ENCODE data around the gene ANKRD35. TPM values are rescaled to one million over a fixed set of nuclear protein-coding genes. Genes with fewer than 3 reads are reported as not detected.
"Not testable (repeated sequence)": the region's sequence is repeated elsewhere in the genome, so short reads cannot be mapped to it uniquely, and the experiment has no call there.

ANKRD35 gene
- total and polyA plus RNA-seq, 8 donors = 1.4 to 4.8 (median 4.0) TPM

- peak; percentile 6 for ATAC-seq
- DNase-seq = no peak
- intact Hi-C loops (cut with DNase I) = no loop called here
- TF ChIP-seq CTCF (IDR thresholded peaks at IDR 0.05) = no peak
- peak overlapping the region; percentile 58 to 71 for H3K4me3 ChIP-seq
- H3K27me3 ChIP-seq = no peaks in the 10 kb centered on the region
- H3K9me3 ChIP-seq = no peaks in the 10 kb centered on the region
- H3K27ac ChIP-seq = peak overlapping the region; percentile 95
- peaks cover 0 to 23% of the 10 kb centered on the region in 2 donors for H3K36me3 ChIP-seq
- peaks cover 7 to 32% of the 10 kb centered on the region in 2 donors for H3K4me1 ChIP-seq
Observed at GRCh38 chr1:145926686-145927062, 41.0 kb upstream of the ANKRD35 start.

DNA sequence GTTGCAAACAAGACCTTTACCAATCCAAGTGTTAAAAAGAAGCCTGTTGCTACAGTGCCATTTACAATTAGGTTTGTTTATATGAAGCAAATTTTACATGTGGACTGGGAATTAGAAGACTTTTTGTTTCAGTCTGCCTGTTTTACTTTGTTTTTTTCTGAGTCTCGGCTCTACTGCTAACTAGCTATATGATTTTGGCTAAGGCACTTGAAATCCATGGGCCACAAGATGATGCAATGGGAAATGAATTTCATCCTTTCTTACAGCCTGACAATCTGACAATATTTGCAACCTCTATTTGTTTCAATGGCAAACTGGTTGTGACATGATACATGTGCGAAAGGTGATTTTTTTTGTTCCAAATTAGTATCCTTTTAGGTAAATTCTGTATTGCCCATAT is 36.6 kb upstream of the ANKRD35 start:
- no peaks in the 10 kb centered on the region for H3K27me3 ChIP-seq
- ATAC-seq = no peak
- no peak for DNase-seq
- no peaks in the 10 kb centered on the region for H3K9me3 ChIP-seq
- H3K4me1 ChIP-seq = peaks cover 19 to 57% of the 10 kb centered on the region in 2 donors
- H3K36me3 ChIP-seq = peaks cover 0 to 23% of the 10 kb centered on the region in 2 donors
- peak overlapping the region in 1 of 2 donors; percentile 6 for H3K27ac ChIP-seq
- intact Hi-C loops (cut with DNase I) = no loop called here
- TF ChIP-seq CTCF (IDR thresholded peaks at IDR 0.05) = no peak
- no peak overlapping the region for H3K4me3 ChIP-seq

- ATAC-seq; H3K27me3 ChIP-seq; intact Hi-C loops (cut with DNase I): not testable (repeated sequence)
Observed at GRCh38 chr1:145920297-145920696, 34.6 kb upstream of the ANKRD35 start.

DNA sequence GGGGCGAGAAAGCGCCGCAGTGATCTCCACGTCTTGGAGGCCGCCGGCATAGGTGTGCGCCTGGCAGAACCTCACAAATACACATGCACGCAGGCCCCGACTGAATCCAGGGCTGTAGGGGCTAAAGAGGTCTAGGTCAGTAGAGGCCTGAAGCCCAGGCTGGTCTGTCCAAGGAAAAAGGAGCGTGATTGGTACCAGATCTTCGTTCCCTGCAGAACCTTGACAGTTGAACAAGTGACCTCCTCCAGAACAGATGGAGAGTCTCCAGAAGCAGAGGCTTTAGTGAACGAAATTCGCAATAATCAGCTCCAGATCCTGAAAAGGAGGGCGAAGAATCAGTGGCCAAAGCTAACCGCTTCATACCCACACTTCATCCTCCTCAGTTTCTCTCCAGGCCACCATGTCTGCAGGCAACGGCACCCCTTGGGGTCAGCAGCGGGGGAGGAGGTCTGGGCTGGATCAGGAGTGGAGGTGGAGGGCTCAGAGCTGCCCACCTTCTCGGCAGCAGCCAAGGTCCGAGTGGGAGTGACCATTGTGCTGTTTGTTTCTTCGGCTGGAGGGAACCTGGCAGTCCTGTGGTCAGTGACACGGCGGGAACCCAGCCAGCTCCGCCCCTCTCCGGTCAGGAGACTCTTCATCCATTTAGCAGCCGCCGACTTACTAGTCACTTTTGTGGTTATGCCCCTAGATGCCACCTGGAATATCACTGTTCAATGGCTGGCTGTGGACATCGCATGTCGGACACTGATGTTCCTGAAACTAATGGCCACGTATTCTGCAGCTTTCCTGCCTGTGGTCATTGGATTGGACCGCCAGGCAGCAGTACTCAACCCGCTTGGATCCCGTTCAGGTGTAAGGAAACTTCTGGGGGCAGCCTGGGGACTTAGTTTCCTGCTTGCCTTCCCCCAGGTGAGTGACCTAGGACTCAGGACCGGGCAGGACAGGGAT is 33.6 kb upstream of the ANKRD35 start:
- Histone ChIP-seq H3K27me3 (no peaks in the 10 kb centered on the region), H3K4me3 (peak overlapping the region; percentile 85 to 93), H3K4me1 (peaks cover 14 to 55% of the 10 kb centered on the region in 2 donors), H3K27ac (peak overlapping the region; percentile 85 to 91), H3K36me3 (peaks cover 0 to 36% of the 10 kb centered on the region in 2 donors), H3K9me3 (no peaks in the 10 kb centered on the region)
- ATAC-seq (peak; percentile 70), DNase-seq (peak; percentile 29 to 95 (median 56))
- intact Hi-C loops (cut with DNase I) = no loop called here
- TF ChIP-seq CTCF (IDR thresholded peaks at IDR 0.05) = no peak

More at GRCh38 chr1:145920297-145920696, 34.6 kb upstream of the ANKRD35 start:
- Histone ChIP-seq H3K36me3 (peaks cover 0 to 28% of the 10 kb centered on the region in 2 donors), H3K4me3 (peak overlapping the region in 1 of 2 donors; percentile 93), H3K4me1 (peaks cover 14 to 55% of the 10 kb centered on the region in 2 donors)
- H3K27ac ChIP-seq, H3K9me3 ChIP-seq, DNase-seq: not testable (repeated sequence)

- no peaks in the 10 kb centered on the region for H3K27me3 ChIP-seq
Observed at GRCh38 chr1:145918144-145918991, 32.7 kb upstream of the ANKRD35 start, which contains the start of gene PEX11B. TSS of gene PEX11B (minus strand) at chr1:145918717. CDS start at chr1:145918688, 29 bp downstream.

More at GRCh38 chr1:145918144-145918991, 32.7 kb upstream of the ANKRD35 start, which contains the start of gene PEX11B:
- TF ChIP-seq CTCF (IDR thresholded peaks at IDR 0.05) = no peak
- H3K36me3 ChIP-seq = peaks cover 0 to 39% of the 10 kb centered on the region in 2 donors
- peak; percentile 90 to 96 (median 92) for DNase-seq
- H3K4me1 ChIP-seq = peaks cover 14 to 53% of the 10 kb centered on the region in 2 donors
- peak within 1 kb of the TSS; percentile 85 to 93 for H3K4me3 ChIP-seq
- peak within 1 kb of the TSS; percentile 85 to 91 for H3K27ac ChIP-seq
- intact Hi-C loops (cut with DNase I) = no loop called here
- H3K9me3 ChIP-seq = no peaks in the 10 kb centered on the region
- peak; percentile 96 for ATAC-seq

Measured in left lung (tissue), 10 donors.